Measurements from ENCODE around the gene TIMP2.

TIMP2 gene

DNA sequence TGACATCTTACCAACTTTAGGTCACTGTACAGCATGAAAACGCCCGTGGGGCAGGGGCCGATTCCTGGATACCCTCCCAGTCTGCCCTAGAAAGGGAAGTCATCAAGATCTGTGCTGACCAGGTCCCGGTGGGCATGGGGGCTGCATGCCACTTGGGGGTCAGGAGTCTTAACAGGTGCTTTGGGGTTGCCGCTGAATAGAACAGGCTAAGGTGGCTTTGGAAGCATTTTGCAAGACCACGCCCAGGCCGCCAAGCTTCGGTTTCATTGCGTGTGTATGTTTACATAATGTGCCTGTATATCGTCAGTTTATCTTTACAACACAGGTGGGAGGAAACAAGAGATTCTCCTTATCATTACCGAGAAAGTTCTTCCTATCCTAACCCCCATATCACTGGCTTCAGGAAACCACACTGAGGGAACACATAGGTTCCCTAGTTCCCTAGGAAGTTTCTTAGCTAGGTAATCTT lies 71.2 kb downstream of the TIMP2 start:
- in situ Hi-C loops (cut with HindIII; ENCODE audit: low sequenced_read_pairs), result no loop called here
- no peak for DNase-seq (ENCODE audit: low read depth)
- H3K4me3 ChIP-seq (ENCODE audit: low read depth, low read length), result no peak overlapping the region
- TF ChIP-seq, protein P1, sequence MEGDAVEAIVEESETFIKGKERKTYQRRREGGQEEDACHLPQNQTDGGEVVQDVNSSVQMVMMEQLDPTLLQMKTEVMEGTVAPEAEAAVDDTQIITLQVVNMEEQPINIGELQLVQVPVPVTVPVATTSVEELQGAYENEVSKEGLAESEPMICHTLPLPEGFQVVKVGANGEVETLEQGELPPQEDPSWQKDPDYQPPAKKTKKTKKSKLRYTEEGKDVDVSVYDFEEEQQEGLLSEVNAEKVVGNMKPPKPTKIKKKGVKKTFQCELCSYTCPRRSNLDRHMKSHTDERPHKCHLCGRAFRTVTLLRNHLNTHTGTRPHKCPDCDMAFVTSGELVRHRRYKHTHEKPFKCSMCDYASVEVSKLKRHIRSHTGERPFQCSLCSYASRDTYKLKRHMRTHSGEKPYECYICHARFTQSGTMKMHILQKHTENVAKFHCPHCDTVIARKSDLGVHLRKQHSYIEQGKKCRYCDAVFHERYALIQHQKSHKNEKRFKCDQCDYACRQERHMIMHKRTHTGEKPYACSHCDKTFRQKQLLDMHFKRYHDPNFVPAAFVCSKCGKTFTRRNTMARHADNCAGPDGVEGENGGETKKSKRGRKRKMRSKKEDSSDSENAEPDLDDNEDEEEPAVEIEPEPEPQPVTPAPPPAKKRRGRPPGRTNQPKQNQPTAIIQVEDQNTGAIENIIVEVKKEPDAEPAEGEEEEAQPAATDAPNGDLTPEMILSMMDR (IDR thresholded peaks at IDR 0.05; ENCODE audit: low read depth, low read length, missing control alignments), result no peak

DNA sequence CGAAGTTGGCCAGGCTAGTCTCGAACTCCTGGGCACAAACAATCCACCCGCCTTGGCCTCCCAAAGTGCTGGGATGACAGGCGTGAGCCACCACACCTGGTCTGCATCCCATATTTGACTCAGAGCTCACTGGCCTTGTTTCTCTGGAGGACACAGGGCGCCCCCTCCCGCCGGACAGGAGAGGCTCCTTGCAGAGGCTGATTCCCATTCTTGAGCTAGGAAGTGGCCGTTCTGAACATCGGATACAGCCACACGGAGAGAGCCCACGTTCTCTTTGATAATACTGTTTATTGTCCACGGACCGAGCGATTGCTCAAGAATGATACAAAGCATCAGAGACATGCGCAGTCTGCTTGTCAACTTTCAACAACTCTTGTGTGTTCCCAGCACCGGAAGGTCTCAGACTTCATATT lies 72.5 kb downstream of the TIMP2 start:
- H3K4me3 ChIP-seq (ENCODE audit: low read depth, low read length), result no peak overlapping the region
- TF ChIP-seq, protein P1 (IDR thresholded peaks at IDR 0.05; ENCODE audit: low read depth, low read length, missing control alignments), result no peak
- in situ Hi-C loops (cut with HindIII; ENCODE audit: low sequenced_read_pairs), result no loop called here
- no peak for DNase-seq (ENCODE audit: low read depth)

DNA sequence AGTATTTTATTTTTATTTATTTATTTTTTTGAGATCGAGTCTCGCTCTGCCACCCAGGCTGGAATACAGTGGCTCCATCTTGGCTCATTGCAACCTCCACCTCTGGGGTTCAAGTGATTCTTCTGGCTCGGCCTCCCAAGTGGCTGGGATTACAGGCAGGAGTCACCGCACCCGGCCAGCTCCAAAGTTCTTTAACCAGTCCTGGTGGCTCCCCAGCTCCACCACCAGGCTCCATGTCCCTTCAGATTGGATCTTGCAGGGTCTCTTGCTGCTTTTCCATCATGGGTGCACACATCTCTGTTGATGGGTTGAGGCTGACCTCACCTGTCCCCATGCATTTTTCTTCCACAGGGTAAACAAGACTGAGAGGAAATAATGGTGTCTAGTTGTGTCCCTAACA lies 76.2 kb downstream of the TIMP2 start:
- TF ChIP-seq, protein P1 (IDR thresholded peaks at IDR 0.05; ENCODE audit: low read depth, low read length, missing control alignments), result no peak
- in situ Hi-C loops (cut with HindIII; ENCODE audit: low sequenced_read_pairs), result loop anchor here (25.0 kb wide), 1 partner anchor 362 kb away; no protein-coding TSS in a partner anchor
- H3K4me3 ChIP-seq (ENCODE audit: low read depth, low read length), result no peak overlapping the region
- no peak for DNase-seq (ENCODE audit: low read depth)

DNA sequence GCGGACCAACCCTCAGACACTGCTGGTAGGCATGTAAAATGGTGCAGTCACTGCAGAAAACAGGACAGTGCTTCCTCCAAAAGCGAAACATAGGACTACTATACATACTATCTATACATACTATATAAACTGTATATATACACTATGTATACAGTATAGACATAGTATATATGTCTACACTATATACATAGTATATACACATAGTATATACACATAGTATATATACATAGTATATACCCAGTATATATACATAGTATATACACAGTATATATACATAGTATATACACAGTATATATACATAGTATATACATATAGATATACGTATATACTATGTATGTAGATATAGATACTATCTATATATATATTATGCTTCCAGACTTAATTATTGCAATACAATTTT lies 78.1 kb downstream of the TIMP2 start:
- DNase-seq (ENCODE audit: low read depth), result no peak
- in situ Hi-C loops (cut with HindIII; ENCODE audit: low sequenced_read_pairs), result loop anchor here (25.0 kb wide), 1 partner anchor 360 kb away; no protein-coding TSS in a partner anchor
- TF ChIP-seq, protein P1 (IDR thresholded peaks at IDR 0.05; ENCODE audit: low read depth, low read length, missing control alignments), result no peak
- no peak overlapping the region for H3K4me3 ChIP-seq (ENCODE audit: low read depth, low read length)

DNA sequence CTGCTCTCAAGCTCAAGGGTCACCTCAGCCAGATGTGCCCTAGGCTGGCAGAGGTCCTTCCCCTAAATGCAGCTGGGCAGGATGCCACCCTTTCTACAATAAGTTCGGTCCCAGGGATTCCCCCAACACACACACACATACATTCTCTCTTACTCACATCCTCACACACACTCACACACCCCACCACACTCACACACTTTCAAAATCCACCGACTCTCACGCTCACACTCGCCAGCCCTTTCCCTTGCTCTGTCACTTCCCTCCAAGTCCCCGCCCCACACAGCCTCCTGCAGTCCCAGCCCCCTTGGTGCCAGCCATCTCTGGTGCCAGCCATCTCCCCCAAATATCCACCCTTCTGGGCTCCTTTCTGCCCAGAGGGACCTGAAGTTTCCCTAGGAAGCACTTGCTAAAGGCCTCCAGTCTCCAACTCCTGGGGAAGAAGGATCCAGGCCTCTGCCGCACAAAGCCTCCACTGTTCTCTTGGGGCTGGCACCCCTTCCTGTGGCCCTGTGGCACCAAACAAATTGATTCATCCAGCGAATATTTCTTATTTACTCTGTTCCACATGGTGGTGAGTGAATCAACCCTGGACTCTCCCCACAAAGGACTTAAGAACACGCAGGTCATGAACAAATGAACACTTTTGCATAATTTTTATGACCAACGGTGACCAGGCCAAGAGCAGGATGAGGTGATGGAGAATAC lies 80.7 kb downstream of the TIMP2 start:
- no peak overlapping the region for H3K4me3 ChIP-seq (ENCODE audit: low read depth, low read length)
- TF ChIP-seq, protein P1 (IDR thresholded peaks at IDR 0.05; ENCODE audit: low read depth, low read length, missing control alignments), result no peak
- in situ Hi-C loops (cut with HindIII; ENCODE audit: low sequenced_read_pairs), result loop anchor here (25.0 kb wide), 1 partner anchor 357 kb away; no protein-coding TSS in a partner anchor
- no peak for DNase-seq (ENCODE audit: low read depth)

DNA sequence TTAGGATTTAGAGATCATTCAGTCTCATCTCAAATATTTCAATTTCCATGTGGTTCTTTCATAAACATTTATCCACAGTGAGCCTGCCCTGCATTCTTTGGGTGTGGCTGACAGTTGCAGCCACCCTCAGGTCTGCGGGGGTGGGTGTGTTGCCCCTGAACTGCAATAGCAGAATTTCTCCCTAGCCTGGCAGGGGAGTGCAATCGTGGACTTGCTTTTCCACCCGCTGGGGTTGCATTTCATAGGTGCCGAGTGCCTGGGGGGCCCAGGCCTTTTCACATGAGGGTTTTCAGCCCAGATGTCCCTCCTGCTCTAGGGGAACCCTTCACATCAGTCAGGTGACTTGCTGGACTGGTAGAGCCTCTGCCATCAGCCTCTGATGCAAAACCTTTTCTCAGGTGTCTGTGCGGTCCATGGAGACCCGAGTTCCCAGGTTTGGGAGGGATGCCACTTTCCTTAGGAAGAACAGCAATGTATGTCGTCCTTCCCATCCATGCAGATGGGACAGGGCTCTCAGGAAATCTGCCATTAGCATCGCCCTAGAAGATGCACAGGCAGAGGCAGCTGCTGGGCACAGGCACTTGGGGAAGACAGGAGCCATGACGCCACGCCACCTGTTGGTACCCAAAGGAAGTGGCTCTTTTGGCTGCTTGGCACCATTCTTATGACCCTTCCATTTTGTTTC lies 82.2 kb downstream of the TIMP2 start:
- in situ Hi-C loops (cut with HindIII; ENCODE audit: low sequenced_read_pairs), result loop anchor here (25.0 kb wide), 1 partner anchor 356 kb away; no protein-coding TSS in a partner anchor
- no peak overlapping the region for H3K4me3 ChIP-seq (ENCODE audit: low read depth, low read length)
- TF ChIP-seq, protein P1 (IDR thresholded peaks at IDR 0.05; ENCODE audit: low read depth, low read length, missing control alignments), result peak; percentile 57
- no peak for DNase-seq (ENCODE audit: low read depth)
